ENCODE measurements around the gene BRDT.

- TF ChIP-seq REST (IDR thresholded peaks at IDR 0.05; ENCODE audit: borderline replicate concordance in 1 of 2, low read depth in 1 of 2, low read length in 2 of 2), result no peak
- TF ChIP-seq ZNF614 (CRISPR knock-in tag; IDR thresholded peaks at IDR 0.05; ENCODE audit: borderline replicate concordance), result no peak
- no peak for TF ChIP-seq ZNF451 (CRISPR knock-in tag; IDR thresholded peaks at IDR 0.05)
- TF ChIP-seq ZBTB44 (CRISPR knock-in tag; IDR thresholded peaks at IDR 0.05), result no peak
- no peak for TF ChIP-seq CTCF (CRISPR knock-in tag; IDR thresholded peaks at IDR 0.05)
- no peak for TF ChIP-seq ZNF33A (CRISPR knock-in tag; IDR thresholded peaks at IDR 0.05; ENCODE audit: borderline replicate concordance)
- TF ChIP-seq PHB2 (IDR thresholded peaks at IDR 0.05; ENCODE audit: partially characterized antibody), result no peak
- no peak for TF ChIP-seq SALL2 (CRISPR knock-in tag; IDR thresholded peaks at IDR 0.05)
Measured at GRCh38 chr1:92004129-92004528, 54.9 kb downstream of the BRDT start.

Data from HepG2 (cell line).